PC-9 (cell line): ENCODE results near the gene LRMDA. TPM values are rescaled to one million over a fixed set of nuclear protein-coding genes. Genes with fewer than 3 reads are reported as not detected.

Experiments used
- BruUV-seq: library from RNA; stranded (reverse); fragments of 400-500 nt; replicated peaks from 2 replicates; lab custom pipeline; 2021; lab: Mats Ljungman, UMichigan
- CTCF ChIA-PET: fragments of 300-600 bp; sonication (Branson Sonifier 250); formaldehyde crosslinking; loops from one replicate; lab custom pipeline; 2022; ENCODE audit warnings: antibody characterized with exemption; lab: Charles Lee
- POLR2A ChIA-PET: fragments of 300-600 bp; sonication (Branson Sonifier 250); formaldehyde crosslinking; loops from one replicate; lab custom pipeline; 2022; ENCODE audit warnings: antibody characterized with exemption; ENCODE audit not compliant: unreplicated experiment; lab: Charles Lee
- DNase-seq, 2 experiments: peaks; one replicate each; pipeline versions ENCODE4 v3.0.0 to v3.0.0-alpha.2; 2015 to 2022; ENCODE audit warnings: mixed read lengths in 1 of 2
- H2AFZ ChIP-seq: fragments of 200-600 bp; sonication (generic); 2 replicates; pipeline ENCODE4 v1.8.1; 2017; ENCODE audit warnings: antibody characterized with exemption
- H3F3A ChIP-seq: fragments of 200-600 bp; sonication (generic); 2 replicates; pipeline ENCODE4 v1.8.1; 2017; ENCODE audit warnings: antibody characterized with exemption, mild to moderate bottlenecking, low read depth; ENCODE audit not compliant: insufficient read depth
- H3K27ac ChIP-seq: fragments of 200-600 bp; sonication (generic); 2 replicates; pipeline ENCODE4 v1.6.1; 2016; ENCODE audit warnings: mixed run types
- H3K27me3 ChIP-seq: fragments of 200-600 bp; sonication (generic); 2 replicates; pipeline ENCODE4 v1.6.1; 2016; ENCODE audit warnings: low read depth, mixed run types; ENCODE audit not compliant: insufficient read depth
- H3K36me3 ChIP-seq: fragments of 200-600 bp; sonication (generic); 2 replicates; pipeline ENCODE4 v1.6.1; 2016; ENCODE audit warnings: low read depth, mixed run types
- H3K4me1 ChIP-seq: fragments of 200-600 bp; sonication (generic); replicated peaks from 2 replicates; pipeline ENCODE4 v1.6.1; 2016; ENCODE audit warnings: mixed run types; ENCODE audit not compliant: insufficient read depth
- H3K4me2 ChIP-seq: fragments of 200-600 bp; sonication (generic); 2 replicates; pipeline ENCODE4 v1.6.1; 2017; ENCODE audit warnings: mixed run types
- H3K4me3 ChIP-seq: fragments of 200-600 bp; sonication (generic); 2 replicates; pipeline ENCODE4 v1.6.1; 2016; ENCODE audit warnings: mixed run types
- H3K79me2 ChIP-seq: fragments of 200-600 bp; sonication (generic); 2 replicates; pipeline ENCODE4 v1.6.1; 2017; ENCODE audit warnings: low read depth, mixed run types
- H3K9me2 ChIP-seq: fragments of 200-600 bp; sonication (generic); 2 replicates; pipeline ENCODE4 v1.8.1; 2017; ENCODE audit warnings: mild to moderate bottlenecking; ENCODE audit not compliant: insufficient read depth
- H3K9me3 ChIP-seq: fragments of 200-600 bp; sonication (generic); 2 replicates; pipeline ENCODE4 v1.8.1; 2016; ENCODE audit warnings: low read depth; ENCODE audit not compliant: insufficient read depth
- H4K20me1 ChIP-seq: fragments of 200-600 bp; sonication (generic); 2 replicates; pipeline ENCODE4 v1.8.1; 2017; ENCODE audit not compliant: insufficient read depth
- CTCF ChIP-seq: fragments of 200-600 bp; sonication (generic); conservative IDR thresholded peaks from 2 replicates; pipeline ENCODE4 v1.6.1; 2017; ENCODE audit warnings: mixed run types, antibody characterized with exemption, mild to moderate bottlenecking, moderate library complexity
- EZH2 ChIP-seq: fragments of 200-600 bp; sonication (generic); IDR thresholded peaks from 2 replicates; pipeline ENCODE4 v1.8.0; 2017; ENCODE audit warnings: antibody characterized with exemption, low read depth
- intact Hi-C: fragments of 100-400 bp; cut with micrococcal nuclease; formaldehyde crosslinking; loops from one replicate; pipeline ENCODE4 v1.10.0; 2022; ENCODE audit not compliant: unreplicated experiment
- total RNA-seq: library from RNA; stranded (reverse); gene quantifications from 2 replicates; pipeline ENCODE4 v1.2.3, GENCODE V29; 2021

The LRMDA gene
- total RNA-seq, 1 experiment from 2014 or later: not detected

GRCh38 chr10:75433216-75433615, 1.8 kb downstream of the LRMDA start:
- intact Hi-C loops: no loop called here
- CTCF ChIA-PET: no interaction called here
- H3K4me1 ChIP-seq: peaks cover 36% of the 10 kb centered on the region
- no peaks in the 10 kb centered on the region for H3K9me3 ChIP-seq
- BruUV-seq: no TSS peak
- no peaks in the 10 kb centered on the region for H3K9me2 ChIP-seq
- POLR2A ChIA-PET: no interaction called here
- no peak overlapping the region for H2AFZ ChIP-seq
- TF ChIP-seq CTCF: no peak
- no peak for TF ChIP-seq EZH2
- no peak for DNase-seq
- peaks cover 30% of the 10 kb centered on the region for H3F3A ChIP-seq
- no peaks in the 10 kb centered on the region for H4K20me1 ChIP-seq
- no peaks in the 10 kb centered on the region for H3K27me3 ChIP-seq
- H3K79me2 ChIP-seq: no peaks in the 10 kb centered on the region
- no peak overlapping the region for H3K4me2 ChIP-seq
- H3K4me3 ChIP-seq: no peak overlapping the region
- H3K27ac ChIP-seq: no peak overlapping the region
- H3K36me3 ChIP-seq: no peaks in the 10 kb centered on the region

- H3K4me3 ChIP-seq: no peak overlapping the region
- no peaks in the 10 kb centered on the region for H4K20me1 ChIP-seq
- no peaks in the 10 kb centered on the region for H3K27me3 ChIP-seq
- ChIA-PET POLR2A (no interaction called here), CTCF (interaction anchor here (0.6 kb wide), 1 partner anchor 1311 kb away, joined by 3 read pairs; no protein-coding TSS in a partner anchor)
- no peaks in the 10 kb centered on the region for H3K36me3 ChIP-seq
- no peak overlapping the region for H2AFZ ChIP-seq
- no peaks in the 10 kb centered on the region for H3K79me2 ChIP-seq
- H3K9me3 ChIP-seq: no peaks in the 10 kb centered on the region
- H3K27ac ChIP-seq: no peak overlapping the region
- H3K9me2 ChIP-seq: no peaks in the 10 kb centered on the region
- peaks cover 19% of the 10 kb centered on the region for H3F3A ChIP-seq
- TF ChIP-seq EZH2 (no peak), CTCF (no peak)
- H3K4me2 ChIP-seq: no peak overlapping the region
- BruUV-seq: no TSS peak
- DNase-seq: no peak
- intact Hi-C loops: no loop called here
- H3K4me1 ChIP-seq: peaks cover 25% of the 10 kb centered on the region
Observed at GRCh38 chr10:75434291-75434690, 2.9 kb downstream of the LRMDA start.

DNA sequence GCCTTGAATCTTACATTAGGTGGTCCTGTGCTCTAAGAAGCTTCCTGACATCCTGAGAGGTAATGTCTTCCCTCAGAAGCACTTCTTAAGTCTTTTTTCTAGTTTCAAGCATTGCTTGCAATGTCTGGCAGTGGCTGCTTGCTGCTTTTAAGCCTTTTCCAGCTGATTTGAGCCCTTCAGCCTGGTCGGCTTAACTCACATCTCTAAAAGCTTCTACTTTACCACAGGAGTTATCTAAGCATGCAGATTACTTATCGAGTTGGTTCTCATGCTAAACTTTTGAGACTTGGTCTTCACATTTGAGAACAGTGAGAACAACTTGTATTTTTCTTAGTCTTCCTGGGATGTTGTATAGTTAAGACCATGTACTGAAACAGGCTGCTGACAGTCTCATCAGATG, 3.9 kb downstream of the LRMDA start:
- Histone ChIP-seq H3K4me2 (no peak overlapping the region), H3K4me3 (no peak overlapping the region), H3K79me2 (no peaks in the 10 kb centered on the region), H3K4me1 (peaks cover 15% of the 10 kb centered on the region), H3F3A (peaks cover 9% of the 10 kb centered on the region), H3K27ac (no peak overlapping the region), H3K9me2 (no peaks in the 10 kb centered on the region), H2AFZ (no peak overlapping the region), H3K9me3 (no peaks in the 10 kb centered on the region), H3K36me3 (no peaks in the 10 kb centered on the region), H4K20me1 (no peaks in the 10 kb centered on the region), H3K27me3 (no peaks in the 10 kb centered on the region)
- BruUV-seq: no TSS peak
- no peak for TF ChIP-seq EZH2
- TF ChIP-seq CTCF: no peak
- intact Hi-C loops: no loop called here
- ChIA-PET POLR2A (no interaction called here), CTCF (no interaction called here)
- DNase-seq: no peak
